ENCODE results near the gene CDKN2B-AS1. TPM values are rescaled to one million over a fixed set of nuclear protein-coding genes. Genes with fewer than 3 reads are reported as not detected.

The CDKN2B-AS1 gene
- total and polyA plus RNA-seq, 2 experiments from 2014 or later, result 0.14 TPM; not detected in 1

DNA sequence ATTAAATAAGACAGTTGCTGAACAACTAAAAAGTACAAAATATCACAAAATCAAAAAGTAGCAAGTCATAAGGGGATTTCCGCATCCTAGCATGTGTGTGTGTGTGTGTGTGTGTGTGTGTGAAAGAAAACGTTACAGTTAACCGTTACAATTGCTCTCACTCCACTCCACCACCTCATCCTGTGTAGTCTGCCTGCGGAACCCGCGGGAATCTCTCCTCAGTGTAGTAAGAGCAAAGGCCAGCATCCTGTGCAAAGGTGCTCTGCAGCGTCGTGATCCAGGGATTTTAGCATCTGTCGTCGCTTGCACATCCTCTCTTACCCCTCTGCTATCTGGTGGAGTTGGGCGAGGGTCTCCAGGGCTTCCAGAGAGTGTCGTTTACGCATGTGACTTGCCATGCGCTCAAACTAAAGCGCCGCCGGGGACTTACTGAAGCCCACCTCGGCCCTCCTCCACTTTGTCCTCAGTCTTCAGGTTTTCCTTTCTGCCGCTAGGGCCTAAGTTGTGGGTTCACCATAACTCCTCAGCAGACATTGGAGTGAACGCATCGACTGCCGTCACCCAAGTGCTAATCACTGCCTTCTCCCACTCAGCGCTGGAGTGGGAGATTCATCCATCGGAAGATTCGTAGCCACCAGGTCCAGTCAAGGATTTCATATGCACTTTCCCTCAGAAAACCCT is 10.6 kb downstream of the CDKN2B-AS1 start:
- peaks cover 88% of the 10 kb centered on the region for H3K27me3 Mint-ChIP-seq (ENCODE audit: insufficient read depth, low read depth, poor library complexity)
- no peaks in the 10 kb centered on the region for H3K79me2 ChIP-seq (replicated peaks; ENCODE audit: insufficient read depth)
- H3K4me1 Mint-ChIP-seq, result peaks cover 20% of the 10 kb centered on the region
- ATAC-seq, result peak; percentile 48
- no peaks in the 10 kb centered on the region for H3K36me3 Mint-ChIP-seq (ENCODE audit: low read depth)
- peaks cover 17% of the 10 kb centered on the region for H3K4me1 ChIP-seq (ENCODE audit: insufficient read depth)
- H2AFZ ChIP-seq, result peak overlapping the region; percentile 92
- H3K36me3 ChIP-seq (ENCODE audit: insufficient read depth), result no peaks in the 10 kb centered on the region
- no peaks in the 10 kb centered on the region for H3K9me2 ChIP-seq (ENCODE audit: insufficient read depth)
- no peaks in the 10 kb centered on the region for H3K9me3 Mint-ChIP-seq
- H3K4me3 ChIP-seq, result peak overlapping the region; percentile 61
- no peak overlapping the region for H3K27ac ChIP-seq (ENCODE audit: low read depth)
- peak; percentile 84 for DNase-seq (ENCODE audit: low spot score)
- peak overlapping the region; percentile 90 for H3K4me2 ChIP-seq
- no peaks in the 10 kb centered on the region for H4K20me1 ChIP-seq (replicated peaks; ENCODE audit: insufficient read depth)
- no peak for TF ChIP-seq EZH2phosphoT487 (IDR thresholded peaks at IDR 0.05; ENCODE audit: unreplicated experiment)
- TF ChIP-seq EZH2 (IDR thresholded peaks at IDR 0.05; ENCODE audit: low read depth, unreplicated experiment), result peak; percentile 62
- TF ChIP-seq REST (IDR thresholded peaks at IDR 0.05; ENCODE audit: unreplicated experiment), result no peak
- no peak for TF ChIP-seq JUNB (IDR thresholded peaks at IDR 0.05; ENCODE audit: unreplicated experiment)
- no peak for TF ChIP-seq CREB1 (CRISPR knock-in tag; IDR thresholded peaks at IDR 0.05; ENCODE audit: low read depth)
- no peak for TF ChIP-seq STAT1 (IDR thresholded peaks at IDR 0.05; ENCODE audit: unreplicated experiment)
- TF ChIP-seq, protein P1, sequence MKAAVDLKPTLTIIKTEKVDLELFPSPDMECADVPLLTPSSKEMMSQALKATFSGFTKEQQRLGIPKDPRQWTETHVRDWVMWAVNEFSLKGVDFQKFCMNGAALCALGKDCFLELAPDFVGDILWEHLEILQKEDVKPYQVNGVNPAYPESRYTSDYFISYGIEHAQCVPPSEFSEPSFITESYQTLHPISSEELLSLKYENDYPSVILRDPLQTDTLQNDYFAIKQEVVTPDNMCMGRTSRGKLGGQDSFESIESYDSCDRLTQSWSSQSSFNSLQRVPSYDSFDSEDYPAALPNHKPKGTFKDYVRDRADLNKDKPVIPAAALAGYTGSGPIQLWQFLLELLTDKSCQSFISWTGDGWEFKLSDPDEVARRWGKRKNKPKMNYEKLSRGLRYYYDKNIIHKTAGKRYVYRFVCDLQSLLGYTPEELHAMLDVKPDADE (IDR thresholded peaks at IDR 0.05), result no peak
- no peak for TF ChIP-seq POLR2AphosphoS5 (IDR thresholded peaks at IDR 0.05; ENCODE audit: low read depth)
- no peak for TF ChIP-seq ZNF114 (CRISPR knock-in tag; IDR thresholded peaks at IDR 0.05)
- TF ChIP-seq CTCF (conservative IDR thresholded peaks at IDR 0.05; ENCODE audit: low read depth in 2 of 2), result peak in 1 of 2 experiments; percentile 36; a peak in 1 of 4 replicates
- no peak overlapping the region for H3K27ac Mint-ChIP-seq
- peaks cover 17% of the 10 kb centered on the region for H3F3A ChIP-seq (replicated peaks; ENCODE audit: low read depth)
- peak overlapping the region; percentile 71 for H3K4me3 Mint-ChIP-seq
- H3K27me3 ChIP-seq (ENCODE audit: insufficient read depth), result peaks cover 92% of the 10 kb centered on the region

Measured in GM23338 (cell line).